Tibial artery (tissue), 4 donors: ENCODE data around the gene PLCH2.

Experiments
- DNase-seq, 2 donors: peaks; one replicate each; pipeline ENCODE4 v3.0.0-alpha.2; 2019
- H3K27ac ChIP-seq, 2 donors: fragments of 200-600 bp; sonication (generic) in 1 of 2; 1 replicate in 1 of 2; 2 replicates in 1 of 2; pipeline ENCODE4 v1.5.1; 2018 to 2019; ENCODE audit warnings: mild to moderate bottlenecking in 1 of 2
- H3K27me3 ChIP-seq, 2 donors: fragments of 200-600 bp; sonication (generic) in 1 of 2; one replicate each; pipeline versions ENCODE4 v1.5.1 to v1.6.0; 2016 to 2019
- H3K36me3 ChIP-seq, 3 donors: fragments of 200-600 bp; sonication (generic) in 2 of 3; one replicate each; pipeline ENCODE4 v1.5.1; 2016 to 2019; ENCODE audit warnings: mild to moderate bottlenecking in 2 of 3
- H3K4me1 ChIP-seq, 4 donors: fragments of 200-600 bp; sonication (generic) in 2 of 4; 1 replicate in 3 of 4; 2 replicates in 1 of 4; pipeline ENCODE4 v1.5.1; 2016 to 2019
- H3K4me3 ChIP-seq, 2 donors: fragments of 200-600 bp; sonication (generic) in 1 of 2; 1 replicate in 1 of 2; 2 replicates in 1 of 2; pipeline ENCODE4 v1.5.1; 2018 to 2019; ENCODE audit warnings: mild to moderate bottlenecking in 2 of 2
- H3K9me3 ChIP-seq, 3 donors: fragments of 200-600 bp; sonication (generic) in 1 of 3; one replicate each; pipeline ENCODE4 v1.5.1; 2016 to 2019
- CTCF ChIP-seq, 2 experiments: fragments of 200-600 bp in 1 of 2; fragments of 450-650 bp in 1 of 2; IDR thresholded peaks; one replicate each; pipeline ENCODE4 v1.5.1; 2017 to 2019; ENCODE audit warnings: antibody characterized with exemption in 2 of 2, mild to moderate bottlenecking in 1 of 2, moderate library complexity in 1 of 2
- intact Hi-C: fragments of 100-400 bp; cut with DNase I; formaldehyde crosslinking; loops from one replicate; pipeline ENCODE4 v1.15.0; 2023; ENCODE audit warnings: low total_unique reads

Gene PLCH2

GRCh38 chr1:2544875-2545640 lies 69.0 kb downstream of the PLCH2 start:
- H3K36me3 ChIP-seq = no peaks in the 10 kb centered on the region
- peaks cover 0 to 74% (median 44%) of the 10 kb centered on the region in 4 donors for H3K4me1 ChIP-seq
- peak overlapping the region; percentile 95 to 97 for H3K27ac ChIP-seq
- peaks cover 0 to 65% of the 10 kb centered on the region in 2 donors for H3K27me3 ChIP-seq
- no peak for TF ChIP-seq CTCF (IDR thresholded peaks at IDR 0.05)
- intact Hi-C loops = no loop called here
- no peak overlapping the region for H3K4me3 ChIP-seq
- H3K9me3 ChIP-seq = no peaks in the 10 kb centered on the region
- DNase-seq = no peak

GRCh38 chr1:2545754-2546514 lies 69.8 kb downstream of the PLCH2 start:
- peak overlapping the region; percentile 95 to 97 for H3K27ac ChIP-seq
- no peaks in the 10 kb centered on the region for H3K9me3 ChIP-seq
- H3K27me3 ChIP-seq = peaks cover 0 to 56% of the 10 kb centered on the region in 2 donors
- DNase-seq = peak; percentile 88 to 94
- intact Hi-C loops = loop anchor here (2.0 kb wide), 1 partner anchor 15 kb away; the partner anchor contains the start of gene HES5
- H3K4me3 ChIP-seq = peak overlapping the region; percentile 56 to 64
- H3K4me1 ChIP-seq = peaks cover 0 to 70% (median 42%) of the 10 kb centered on the region in 4 donors
- H3K36me3 ChIP-seq = no peaks in the 10 kb centered on the region
- no peak for TF ChIP-seq CTCF (IDR thresholded peaks at IDR 0.05)

GRCh38 chr1:2546515-2547209 lies 70.6 kb downstream of the PLCH2 start:
- peaks cover 0 to 67% (median 41%) of the 10 kb centered on the region in 4 donors for H3K4me1 ChIP-seq
- H3K9me3 ChIP-seq = no peaks in the 10 kb centered on the region
- intact Hi-C loops = loop anchor here (2.0 kb wide), 1 partner anchor 16 kb away; the partner anchor contains the start of gene HES5
- peak overlapping the region; percentile 56 to 64 for H3K4me3 ChIP-seq
- peak overlapping the region; percentile 95 to 97 for H3K27ac ChIP-seq
- H3K36me3 ChIP-seq = no peaks in the 10 kb centered on the region
- peak in 1 of 2 experiments; percentile 16 for TF ChIP-seq CTCF (IDR thresholded peaks at IDR 0.05)
- peaks cover 0 to 51% of the 10 kb centered on the region in 2 donors for H3K27me3 ChIP-seq
- peak; percentile 91 to 94 for DNase-seq

- peaks cover 0 to 43% of the 10 kb centered on the region in 2 donors for H3K27me3 ChIP-seq
- H3K27ac ChIP-seq = peak overlapping the region; percentile 95 to 97
- H3K4me3 ChIP-seq = peak overlapping the region; percentile 56 to 64
- intact Hi-C loops = loop anchor here (2.0 kb wide), 2 partner anchors 17 to 133 kb away; partner anchors contain the start of gene HES5
- no peaks in the 10 kb centered on the region for H3K36me3 ChIP-seq
- DNase-seq = no peak
- H3K9me3 ChIP-seq = no peaks in the 10 kb centered on the region
- TF ChIP-seq CTCF (IDR thresholded peaks at IDR 0.05) = no peak
- peaks cover 0 to 67% (median 41%) of the 10 kb centered on the region in 4 donors for H3K4me1 ChIP-seq
These were observed 71.3 kb downstream of the PLCH2 start for GRCh38 chr1:2547210-2548067.
